Heart left ventricle (tissue), 13 donors: ENCODE measurements around the gene RNF7.

Source experiments
- CTCF ChIP-seq, 12 donors: fragments of 200-600 bp; sonication (generic) in 4 of 12; IDR thresholded peaks; one replicate each; pipeline versions ENCODE4 v1.5.0 to v1.8.0; 2018 to 2022; ENCODE audit warnings: antibody characterized with exemption in 12 of 12, mild to moderate bottlenecking in 5 of 12
- POLR2A ChIP-seq, 2 donors: fragments of 450-650 bp; IDR thresholded peaks; one replicate each; pipeline ENCODE4 v1.6.1; 2017; ENCODE audit warnings: antibody characterized with exemption in 2 of 2, mild to moderate bottlenecking in 2 of 2, moderate library complexity in 2 of 2
- donor health status: ischemic (EF 13 %, LVEDD 7.1; RV severe dilation, severe dysfunction).
- donor health status: DM: no; HTN: yes; CAD: no.
- donor health status: DM: no; HTN: no; CAD: no.
- donor health status: ischemic (EF 25% LVEDD 6.9; RV normal size, moderate dysfunction).
- donor health status: ischemic (EF 25% LVEDD 5.7; RV mildly dilated, moderate dysfunction).
- donor health status: ischemic (EF 35%, LVEDD 5.7; RV mildly dilated, moderate dysfunction).
- donor health status: nonischemic (EF 11% LVEDD 7.7; RV severe dilation, severe dysfunction).
- donor health status: DM: yes; HTN: yes; CAD: no.
- donor health status: PGD.
- donor health status: ischemic (EF 29% LVEDD 5.4; RV normal size, mild dysfunction).
- donor health status: nonischemic (EF 23%, LVEDD 6.1; RV moderate dilation, normal function).

DNA sequence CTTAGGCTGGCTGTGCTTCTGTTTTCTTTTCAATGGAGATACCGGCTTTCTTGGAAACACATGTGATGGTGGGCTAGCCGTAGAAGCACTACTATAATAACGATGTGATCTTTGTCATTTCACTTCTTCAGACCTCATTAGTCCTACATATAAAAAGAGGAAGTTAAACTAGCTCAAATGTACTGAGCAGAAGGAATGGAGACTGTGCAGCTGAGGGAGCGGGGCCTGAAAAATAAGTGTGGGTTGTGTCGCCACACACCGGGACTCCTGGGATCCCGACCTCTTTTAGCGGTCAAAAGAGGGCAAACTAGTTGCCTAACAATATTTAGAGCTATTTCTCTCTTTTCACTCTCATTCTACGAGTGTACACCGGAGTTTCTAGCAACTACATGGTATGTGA is 1.0 kb upstream of the RNF7 start:
- TF ChIP-seq CTCF (IDR thresholded peaks at IDR 0.05) (no peak), POLR2A (IDR thresholded peaks at IDR 0.05) (no peak)
